Heart right ventricle (tissue), 16 donors: ENCODE measurements around the gene NR2C1. TPM values are rescaled to one million over a fixed set of nuclear protein-coding genes. Genes with fewer than 3 reads are reported as not detected.
A peak's percentile ranks its signal among the peaks of the same experiment; 100 is the strongest.

Experiments used
- ATAC-seq, 8 donors: fragments of 200-7000 bp; cut with Tn5 transposase; one replicate each; pipeline ENCODE4 v1.9.1; 2020; ENCODE audit warnings: mild to moderate bottlenecking in 8 of 8, moderate library complexity in 8 of 8, moderate number of reproducible peaks in 1 of 8
- DNase-seq, 2 donors: peaks; one replicate each; pipeline ENCODE4 v3.0.0-alpha.2; 2020
- H3K27ac ChIP-seq, 10 donors: fragments of 200-600 bp; sonication (generic) in 2 of 10; one replicate each; pipeline versions ENCODE4 v1.5.0 to v1.8.0; 2020 to 2022; ENCODE audit warnings: mild to moderate bottlenecking in 3 of 10
- H3K27me3 ChIP-seq, 7 donors: fragments of 200-600 bp; one replicate each; pipeline ENCODE4 v1.8.0; 2021 to 2022; ENCODE audit warnings: mild to moderate bottlenecking in 2 of 7
- H3K36me3 ChIP-seq, 9 donors: fragments of 200-600 bp; sonication (generic) in 1 of 9; one replicate each; pipeline versions ENCODE4 v1.5.0 to v1.8.0; 2020 to 2022; ENCODE audit warnings: mild to moderate bottlenecking in 2 of 9
- H3K4me1 ChIP-seq, 9 donors: fragments of 200-600 bp; sonication (generic) in 1 of 9; one replicate each; pipeline versions ENCODE4 v1.5.0 to v1.8.0; 2020 to 2022; ENCODE audit warnings: mild to moderate bottlenecking in 4 of 9
- H3K4me3 ChIP-seq, 10 donors: fragments of 200-600 bp; sonication (generic) in 2 of 10; one replicate each; pipeline versions ENCODE4 v1.5.0 to v1.8.0; 2020 to 2022; ENCODE audit warnings: mild to moderate bottlenecking in 7 of 10, moderate library complexity in 2 of 10
- H3K9me3 ChIP-seq, 11 donors: fragments of 200-600 bp in 10 of 11; sonication (generic) in 2 of 11; one replicate each; pipeline versions ENCODE4 v1.5.0 to v1.8.0; 2013 to 2022; ENCODE audit warnings: mild to moderate bottlenecking in 2 of 11, control low read depth in 1 of 11, moderate library complexity in 1 of 11
- CTCF ChIP-seq, 9 donors: fragments of 200-600 bp; sonication (generic) in 2 of 9; IDR thresholded peaks; one replicate each; pipeline versions ENCODE4 v1.5.0 to v1.8.0; 2021 to 2022; ENCODE audit warnings: antibody characterized with exemption in 9 of 9, mild to moderate bottlenecking in 5 of 9, moderate library complexity in 1 of 9
- WGBS, 2 donors: extraction: QIAGEN DNeasy Blood & Tissue Kit; methylation state at CpG; one replicate each; pipeline ENCODE4 v1.1.7; 2013; ENCODE audit warnings: inconsistent platforms in 1 of 2; 5-methylcytosine and 5-hydroxymethylcytosine counted together
- intact Hi-C, 10 donors: fragments of 100-400 bp; cut with DNase I; formaldehyde crosslinking; loops; one replicate each; pipeline versions ENCODE4 v1.11.1 to v1.14.2; 2022
- long read RNA-seq, 3 donors: library from polyadenylated mRNA; unstranded; transcript quantifications; one replicate each; pipeline ENCODE4 v2.0.0, GENCODE V29; 2020 to 2021
- polyA plus RNA-seq, 2 donors: library from polyadenylated mRNA; stranded (reverse); fragments of 200-250 nt; gene quantifications; one replicate each; pipeline ENCODE4 v1.2.3, GENCODE V29; 2013
- total RNA-seq, 10 donors: library from RNA; stranded (reverse); fragmentation: NEBNext Ultra II Directional in 3 of 10; extraction: Animal tissue kit (Norgen Biotek cat#: 25700) in 3 of 10; gene quantifications; one replicate each; pipeline versions ENCODE4 v1.2.1 to v1.2.4, GENCODE V29; 2021 to 2023
- donor health status: Arrhythmogenic right ventricular cardiomyopathy.
- donor health status: ischemic (EF 13 %, LVEDD 7.1; RV severe dilation, severe dysfunction).
- donor health status: healthy with polysubstance abuse.
- donor health status: DM: no; HTN: yes; CAD: no.
- donor health status: DM: no; HTN: no; CAD: no.
- donor health status: ischemic (EF 25% LVEDD 6.9; RV normal size, moderate dysfunction).
- donor health status: ischemic (EF 25% LVEDD 5.7; RV mildly dilated, moderate dysfunction).
- donor health status: healthy.
- donor health status: DM: yes; HTN: yes; CAD: no.
- donor health status: Ischemic cardiomyopathy.
- donor health status: ischemic (EF 35%, LVEDD 5.7; RV mildly dilated, moderate dysfunction).
- donor health status: nonischemic (EF 11% LVEDD 7.7; RV severe dilation, severe dysfunction).
- donor health status: DM: yes; HTN: yes; CAD: no.
- donor health status: PGD.
- donor health status: ischemic (EF 29% LVEDD 5.4; RV normal size, mild dysfunction).
- donor health status: nonischemic (EF 23%, LVEDD 6.1; RV moderate dilation, normal function).

NR2C1 gene
- 10 to 100 TPM; 33.6 to 46.0 (median 38.3) TPM for total RNA-seq
- polyA plus RNA-seq: 100 to 1,000 TPM in 1 of 2 donors, 10 to 100 TPM in 1; 11.3 to 189 TPM
- long read RNA-seq, donor 1, full-length matches to known transcripts: 6 of 20 reads
- long read RNA-seq, donor 1, partial matches to known transcripts: 3 of 20 reads
- long read RNA-seq, donor 1, other reads (novel, unspliced or antisense): 11 of 20 reads
- long read RNA-seq, donor 2, full-length matches to known transcripts: 11 of 26 reads
- long read RNA-seq, donor 2, partial matches to known transcripts: 2 of 26 reads
- long read RNA-seq, donor 2, other reads (novel, unspliced or antisense): 13 of 26 reads
- long read RNA-seq, donor 3, full-length matches to known transcripts: 5 of 23 reads
- long read RNA-seq, donor 3, partial matches to known transcripts: 5 of 23 reads
- long read RNA-seq, donor 3, other reads (novel, unspliced or antisense): 13 of 23 reads

GRCh38 chr12:95072900-95073697 lies at the start of gene NR2C1:
Gene NR2C1 (minus strand): TSS chr12:95073618. CDS start chr12:95067384, 6,234 bp downstream.
- intact Hi-C loops: loop anchor here in 2 of 10 donors (5.0 to 10.0 kb wide), 2 partner anchors 144 to 402 kb away; partner anchors contain the start of genes FGD6 (in 1 of the 2), METAP2 (in 1 of the 2) and VEZT (in 1 of the 2)
- Histone ChIP-seq H3K4me1 (peaks cover 0 to 45% (median 9%) of the 10 kb centered on the region in 9 donors), H3K4me3 (peak within 1 kb of the TSS; percentile 72 to 100 (median 96)), H3K36me3 (peaks cover 0 to 16% (median 0%) of the 10 kb centered on the region in 9 donors), H3K27ac (peak within 1 kb of the TSS; percentile 62 to 97 (median 92)), H3K27me3 (no peaks in the 10 kb centered on the region), H3K9me3 (no peaks in the 10 kb centered on the region)
- WGBS, 2 donors: 0 to 1% methylated on average over 99 of the region's 99 CpGs
- DNase-seq (peak; percentile 92 to 96), ATAC-seq (peak; percentile 96 to 99 (median 98))
- TF ChIP-seq CTCF (IDR thresholded peaks at IDR 0.05): no peak

GRCh38 chr12:95118788-95119179 lies 45.4 kb upstream of the NR2C1 start:
- no peak for DNase-seq
- no peak overlapping the region for H3K4me3 ChIP-seq
- H3K27me3 ChIP-seq: no peaks in the 10 kb centered on the region
- H3K36me3 ChIP-seq: peaks cover 0 to under 1% (median 0%) of the 10 kb centered on the region in 9 donors
- H3K9me3 ChIP-seq: no peaks in the 10 kb centered on the region
- 73 to 87% methylated on average over 3 of the region's 3 CpGs for WGBS, 2 donors
- no peak for TF ChIP-seq CTCF (IDR thresholded peaks at IDR 0.05)
- H3K4me1 ChIP-seq: peaks cover 0 to 26% (median 19%) of the 10 kb centered on the region in 9 donors
- intact Hi-C loops: loop anchor here in 8 of 10 donors (1.0 to 10.0 kb wide), 6 partner anchors 96 to 414 kb away; partner anchors contain the start of genes FGD6 (in 6 of the 8) and VEZT (in 6 of the 8)
- ATAC-seq: no peak
- H3K27ac ChIP-seq: peak overlapping the region in 2 of 10 donors; percentile 26 to 59

GRCh38 chr12:95118138-95118787 lies 44.8 kb upstream of the NR2C1 start:
- Histone ChIP-seq H3K27me3 (no peaks in the 10 kb centered on the region), H3K4me3 (no peak overlapping the region), H3K36me3 (peaks cover 0 to 4% (median 0%) of the 10 kb centered on the region in 9 donors), H3K4me1 (peaks cover 0 to 26% (median 19%) of the 10 kb centered on the region in 9 donors), H3K9me3 (no peaks in the 10 kb centered on the region), H3K27ac (peak overlapping the region in 2 of 10 donors; percentile 26 to 59)
- DNase-seq: no peak
- WGBS, 2 donors: 32 to 41% methylated on average over 4 of the region's 4 CpGs
- peak in 4 of 8 donors; percentile 21 to 54 (median 40) for ATAC-seq
- no peak for TF ChIP-seq CTCF (IDR thresholded peaks at IDR 0.05)
- intact Hi-C loops: loop anchor here in 8 of 10 donors (1.0 to 10.0 kb wide), 6 partner anchors 97 to 414 kb away; partner anchors contain the start of genes FGD6 (in 6 of the 8) and VEZT (in 6 of the 8)
